ENCODE measurements around the gene KRT2. TPM values are rescaled to one million over a fixed set of nuclear protein-coding genes. Genes with fewer than 3 reads are reported as not detected.

The KRT2 gene
- total RNA-seq, 1 experiment from 2014 or later = not detected

GRCh38 chr12:52677671-52678070 is 25.7 kb upstream of the KRT2 start:
- H3K4me3 Mint-ChIP-seq (ENCODE audit: unreplicated experiment) = no peak overlapping the region
- intact Hi-C loops (cut with micrococcal nuclease) = no loop called here
- POLR2A ChIA-PET = no interaction called here
- H3K27me3 Mint-ChIP-seq (ENCODE audit: insufficient read depth, unreplicated experiment) = peaks cover 70% of the 10 kb centered on the region
- CTCF ChIA-PET = no interaction called here
- H3K9me3 Mint-ChIP-seq (ENCODE audit: unreplicated experiment) = no peaks in the 10 kb centered on the region
- no peak for DNase-seq (ENCODE audit: unreplicated experiment)
- no peak overlapping the region for H3K27ac Mint-ChIP-seq (ENCODE audit: low read depth, unreplicated experiment)
- H3K4me1 Mint-ChIP-seq (ENCODE audit: insufficient read depth, unreplicated experiment) = peaks cover 6% of the 10 kb centered on the region
- no peaks in the 10 kb centered on the region for H3K36me3 Mint-ChIP-seq (ENCODE audit: insufficient read depth, unreplicated experiment)
- no peak for TF ChIP-seq CTCF (IDR thresholded peaks at IDR 0.05; ENCODE audit: unreplicated experiment)
- no TSS peak for BruUV-seq (replicated peaks)

GRCh38 chr12:52677126-52677525 is 25.1 kb upstream of the KRT2 start:
- no peak for TF ChIP-seq CTCF (IDR thresholded peaks at IDR 0.05; ENCODE audit: unreplicated experiment)
- ChIA-PET CTCF (interaction anchor here (0.7 kb wide), 1 partner anchor 265 kb away, joined by 3 read pairs; no protein-coding TSS in a partner anchor), POLR2A (interaction anchor here (0.6 kb wide), 1 partner anchor 358 kb away, joined by 3 read pairs; no protein-coding TSS in a partner anchor)
- BruUV-seq (replicated peaks) = no TSS peak
- H3K36me3 Mint-ChIP-seq (ENCODE audit: insufficient read depth, unreplicated experiment) = no peaks in the 10 kb centered on the region
- H3K4me3 Mint-ChIP-seq (ENCODE audit: unreplicated experiment) = no peak overlapping the region
- DNase-seq (ENCODE audit: unreplicated experiment) = no peak
- no peaks in the 10 kb centered on the region for H3K9me3 Mint-ChIP-seq (ENCODE audit: unreplicated experiment)
- intact Hi-C loops (cut with micrococcal nuclease) = no loop called here
- peaks cover 2% of the 10 kb centered on the region for H3K4me1 Mint-ChIP-seq (ENCODE audit: insufficient read depth, unreplicated experiment)
- no peak overlapping the region for H3K27ac Mint-ChIP-seq (ENCODE audit: low read depth, unreplicated experiment)
- H3K27me3 Mint-ChIP-seq (ENCODE audit: insufficient read depth, unreplicated experiment) = peaks cover 70% of the 10 kb centered on the region

GRCh38 chr12:52676163-52676562 is 24.2 kb upstream of the KRT2 start:
- no TSS peak for BruUV-seq (replicated peaks)
- H3K9me3 Mint-ChIP-seq (ENCODE audit: unreplicated experiment) = no peaks in the 10 kb centered on the region
- ChIA-PET POLR2A (interaction anchor here (0.6 kb wide), 1 partner anchor 199 kb away, joined by 3 read pairs; no protein-coding TSS in a partner anchor), CTCF (interaction anchor here (0.6 kb wide), 1 partner anchor 32 kb away, joined by 3 read pairs; no protein-coding TSS in a partner anchor)
- peaks cover 67% of the 10 kb centered on the region for H3K27me3 Mint-ChIP-seq (ENCODE audit: insufficient read depth, unreplicated experiment)
- H3K36me3 Mint-ChIP-seq (ENCODE audit: insufficient read depth, unreplicated experiment) = no peaks in the 10 kb centered on the region
- H3K4me1 Mint-ChIP-seq (ENCODE audit: insufficient read depth, unreplicated experiment) = no peaks in the 10 kb centered on the region
- intact Hi-C loops (cut with micrococcal nuclease) = no loop called here
- no peak overlapping the region for H3K27ac Mint-ChIP-seq (ENCODE audit: low read depth, unreplicated experiment)
- TF ChIP-seq CTCF (IDR thresholded peaks at IDR 0.05; ENCODE audit: unreplicated experiment) = no peak
- no peak overlapping the region for H3K4me3 Mint-ChIP-seq (ENCODE audit: unreplicated experiment)
- no peak for DNase-seq (ENCODE audit: unreplicated experiment)

- H3K27me3 Mint-ChIP-seq (ENCODE audit: insufficient read depth, unreplicated experiment) = peaks cover 58% of the 10 kb centered on the region
- H3K4me3 Mint-ChIP-seq (ENCODE audit: unreplicated experiment) = no peak overlapping the region
- H3K9me3 Mint-ChIP-seq (ENCODE audit: unreplicated experiment) = no peaks in the 10 kb centered on the region
- H3K36me3 Mint-ChIP-seq (ENCODE audit: insufficient read depth, unreplicated experiment) = no peaks in the 10 kb centered on the region
- no TSS peak for BruUV-seq (replicated peaks)
- ChIA-PET CTCF (no interaction called here), POLR2A (no interaction called here)
- DNase-seq (ENCODE audit: unreplicated experiment) = no peak
- H3K27ac Mint-ChIP-seq (ENCODE audit: low read depth, unreplicated experiment) = no peak overlapping the region
- intact Hi-C loops (cut with micrococcal nuclease) = no loop called here
- TF ChIP-seq CTCF (IDR thresholded peaks at IDR 0.05; ENCODE audit: unreplicated experiment) = no peak
- no peaks in the 10 kb centered on the region for H3K4me1 Mint-ChIP-seq (ENCODE audit: insufficient read depth, unreplicated experiment)
Measured at GRCh38 chr12:52675301-52675701, 23.3 kb upstream of the KRT2 start.
